ENCODE results near the gene DIP2A. TPM values are rescaled to one million over a fixed set of nuclear protein-coding genes. Genes with fewer than 3 reads are reported as not detected.

Gene DIP2A
- polyA plus RNA-seq, 3 donors = 4.6 to 55.4 (median 6.1) TPM

DNA sequence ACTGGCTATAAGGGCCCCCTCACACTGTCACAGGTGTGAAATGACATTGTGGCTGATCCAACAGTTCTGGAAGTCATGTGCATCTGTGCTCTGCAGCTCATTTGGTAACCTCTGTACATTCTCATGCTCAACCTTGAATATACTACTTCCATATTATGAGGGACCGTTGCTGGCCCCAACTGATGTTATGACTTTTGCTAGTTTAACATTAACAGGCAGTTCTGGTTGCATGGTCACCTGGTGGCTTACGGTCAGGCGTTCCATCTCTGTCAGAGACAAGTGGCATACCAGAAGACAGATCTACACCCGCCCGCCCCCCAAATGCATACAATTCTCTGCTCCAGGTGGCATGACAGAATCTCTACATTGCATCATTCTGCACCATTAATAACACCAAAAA is 6.0 kb upstream of the DIP2A start:
- Histone ChIP-seq H3K27ac (ENCODE audit: low read depth in 1 of 2, low read length in 2 of 2) (no peak overlapping the region), H3K9ac (ENCODE audit: insufficient read depth, low read length, poor library complexity, severe bottlenecking) (no peak overlapping the region), H3K9me3 (replicated peaks in 1 of 2; ENCODE audit: control insufficient read depth in 1 of 2, insufficient read depth in 1 of 2, low read length in 2 of 2) (peaks cover 28% of the 10 kb centered on the region in 2 donors), H3K79me2 (ENCODE audit: insufficient read depth, low read length) (peaks cover 72% of the 10 kb centered on the region), H4K20me1 (ENCODE audit: insufficient read depth, low read length) (peaks cover 9% of the 10 kb centered on the region), H2AFZ (ENCODE audit: insufficient read depth, low read depth, low read length, poor library complexity, severe bottlenecking) (no peak overlapping the region), H3K36me3 (replicated peaks in 1 of 2; ENCODE audit: control insufficient read depth in 1 of 2, insufficient read depth in 2 of 2, low read length in 2 of 2) (peaks cover 0 to 29% of the 10 kb centered on the region in 2 donors), H3K4me3 (replicated peaks in 1 of 3; ENCODE audit: low read depth in 2 of 3, low read length in 3 of 3) (no peak overlapping the region), H3K4me2 (replicated peaks; ENCODE audit: extremely low read depth, low read length, poor library complexity, severe bottlenecking) (no peak overlapping the region), H3K4me1 (ENCODE audit: control insufficient read depth in 1 of 2, insufficient read depth in 2 of 2, low read length in 2 of 2) (peaks cover 15 to 29% of the 10 kb centered on the region in 2 donors), H3K27me3 (ENCODE audit: control insufficient read depth in 2 of 2, insufficient read depth in 2 of 2, low read length in 2 of 2) (no peaks in the 10 kb centered on the region)
- Mint-ChIP-seq H3K36me3 (peaks cover 17 to 42% of the 10 kb centered on the region in 2 donors), H3K27ac (no peak overlapping the region), H3K4me1 (peaks cover 32% of the 10 kb centered on the region), H3K4me3 (no peak overlapping the region), H3K9me3 (peaks cover 24 to 32% (median 30%) of the 10 kb centered on the region in 7 donors), H3K27me3 (ENCODE audit: low read depth in 3 of 3) (peaks cover 0 to 2% (median 0%) of the 10 kb centered on the region in 3 donors)
- DNase-seq = no peak
- WGBS (ENCODE audit: insufficient coverage) = 100% methylated on average over 2 of the region's 5 CpGs
- intact Hi-C loops (cut with micrococcal nuclease) = no loop called here
- no peak for TF ChIP-seq CTCF (IDR thresholded peaks at IDR 0.05)

DNA sequence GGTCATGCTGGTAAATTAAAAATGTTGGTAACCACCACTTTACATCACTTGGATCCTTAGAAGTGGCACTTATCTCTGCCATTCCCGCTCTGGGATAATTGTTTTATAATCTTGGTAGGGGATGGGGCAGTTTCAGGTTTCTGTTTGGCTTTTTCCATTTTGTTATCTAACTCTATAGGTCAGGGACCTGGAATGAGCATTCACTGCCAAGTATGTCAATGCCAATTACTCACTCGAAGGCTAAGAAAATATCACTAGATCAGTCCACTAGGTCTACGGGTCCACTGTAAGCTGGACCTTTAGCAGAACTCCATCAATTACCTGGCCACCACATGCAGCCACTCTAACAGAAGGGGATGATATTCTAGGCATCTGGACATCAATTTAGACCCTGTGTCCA is 4.5 kb upstream of the DIP2A start:
- peaks cover 35% of the 10 kb centered on the region for H3K4me1 Mint-ChIP-seq
- no peak overlapping the region for H3K4me3 ChIP-seq (replicated peaks in 1 of 3; ENCODE audit: low read depth in 2 of 3, low read length in 3 of 3)
- peaks cover 9% of the 10 kb centered on the region for H4K20me1 ChIP-seq (ENCODE audit: insufficient read depth, low read length)
- intact Hi-C loops (cut with micrococcal nuclease) = no loop called here
- H3K27ac ChIP-seq (ENCODE audit: low read depth in 1 of 2, low read length in 2 of 2) = no peak overlapping the region
- H3K36me3 ChIP-seq (replicated peaks in 1 of 2; ENCODE audit: control insufficient read depth in 1 of 2, insufficient read depth in 2 of 2, low read length in 2 of 2) = peaks cover 0 to 20% of the 10 kb centered on the region in 2 donors
- no peak overlapping the region for H3K27ac Mint-ChIP-seq
- H3K27me3 Mint-ChIP-seq (ENCODE audit: low read depth in 3 of 3) = peaks cover 0 to 4% (median 0%) of the 10 kb centered on the region in 3 donors
- H3K4me2 ChIP-seq (replicated peaks; ENCODE audit: extremely low read depth, low read length, poor library complexity, severe bottlenecking) = no peak overlapping the region
- H3K4me1 ChIP-seq (ENCODE audit: control insufficient read depth in 1 of 2, insufficient read depth in 2 of 2, low read length in 2 of 2) = peaks cover 16 to 36% of the 10 kb centered on the region in 2 donors
- H3K9me3 Mint-ChIP-seq = peaks cover 17 to 20% (median 18%) of the 10 kb centered on the region in 7 donors
- H3K79me2 ChIP-seq (ENCODE audit: insufficient read depth, low read length) = peaks cover 81% of the 10 kb centered on the region
- H2AFZ ChIP-seq (ENCODE audit: insufficient read depth, low read depth, low read length, poor library complexity, severe bottlenecking) = no peak overlapping the region
- no peaks in the 10 kb centered on the region for H3K27me3 ChIP-seq (ENCODE audit: control insufficient read depth in 2 of 2, insufficient read depth in 2 of 2, low read length in 2 of 2)
- peaks cover 12 to 32% of the 10 kb centered on the region in 2 donors for H3K36me3 Mint-ChIP-seq
- peaks cover 14% of the 10 kb centered on the region in 2 donors for H3K9me3 ChIP-seq (replicated peaks in 1 of 2; ENCODE audit: control insufficient read depth in 1 of 2, insufficient read depth in 1 of 2, low read length in 2 of 2)
- DNase-seq = no peak
- no peak overlapping the region for H3K4me3 Mint-ChIP-seq
- 50% methylated on average over 2 of the region's 3 CpGs for WGBS (ENCODE audit: insufficient coverage)
- no peak overlapping the region for H3K9ac ChIP-seq (ENCODE audit: insufficient read depth, low read length, poor library complexity, severe bottlenecking)
- TF ChIP-seq CTCF (IDR thresholded peaks at IDR 0.05) = no peak
